NCI-H2196 treated with DMSO at 0.1 percent for 48 hours (cell line): ENCODE measurements around the gene MTHFSD.

ENCODE experiments used
- DNase-seq: peaks from one replicate; lab custom pipeline; 2025; ENCODE audit not compliant: unreplicated experiment; lab: John Stamatoyannopoulos, UW

The MTHFSD gene

GRCh38 chr16:86555704-86556075 is 655 bp upstream of the MTHFSD start:
- DNase-seq, result no peak

- no peak for DNase-seq
Measured at GRCh38 chr16:86554599-86554916, 477 bp downstream of the MTHFSD start.

DNA sequence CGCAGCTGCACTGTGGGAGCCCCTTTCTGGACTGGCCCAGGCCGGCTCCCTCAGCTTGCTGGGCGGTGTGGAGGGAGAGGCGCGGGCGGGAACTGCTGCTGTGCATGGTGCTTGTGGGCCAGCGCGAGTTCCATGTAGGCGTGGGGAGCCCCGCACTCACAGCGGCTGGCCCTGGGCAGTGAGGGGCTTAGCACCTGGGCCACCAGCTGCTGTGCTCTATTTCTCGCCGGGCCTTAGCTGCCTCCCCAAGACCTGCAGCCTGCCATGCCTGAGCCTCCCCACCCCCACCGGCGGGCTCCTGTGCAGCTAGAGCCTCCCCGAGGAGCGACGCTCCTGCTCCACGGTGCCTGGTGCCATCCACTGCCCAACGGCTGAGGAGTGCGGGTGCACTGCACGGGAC is 1.7 kb downstream of the MTHFSD start:
- DNase-seq, result no peak

DNA sequence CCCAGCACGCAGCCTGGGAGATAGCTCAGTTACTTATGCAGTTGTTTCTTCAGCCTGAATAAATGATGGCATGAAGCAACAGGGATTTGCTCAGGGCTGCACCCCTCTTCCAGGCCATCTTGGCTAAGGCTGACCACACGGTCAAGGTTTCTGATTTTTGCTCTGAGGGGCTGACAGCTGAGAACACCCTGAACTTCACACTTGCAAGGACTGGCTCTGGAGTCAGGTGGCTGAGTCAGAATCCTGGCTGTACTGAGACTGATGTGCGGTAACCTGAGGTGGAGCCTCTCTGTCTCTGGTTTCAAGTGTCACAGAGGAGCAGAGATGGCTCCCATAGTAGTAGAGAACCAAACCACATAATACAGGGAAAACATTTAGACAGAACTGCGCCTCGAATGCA is 4.8 kb downstream of the MTHFSD start:
- DNase-seq, result no peak

DNA sequence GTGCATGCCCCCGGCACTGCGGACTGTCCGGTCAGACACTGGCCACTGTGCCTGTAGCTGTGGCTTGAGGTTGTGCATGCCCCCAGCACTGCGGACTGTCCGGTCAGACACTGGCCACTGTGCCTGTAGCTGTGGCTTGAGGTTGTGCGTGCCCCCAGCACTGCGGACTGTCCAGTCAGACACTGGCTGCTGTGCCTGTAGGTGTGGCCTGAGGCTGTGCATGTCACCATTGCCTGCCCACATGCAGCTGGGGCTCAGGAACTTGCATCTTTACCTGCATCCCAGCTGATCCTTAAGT is 5.2 kb downstream of the MTHFSD start:
- no peak for DNase-seq

DNA sequence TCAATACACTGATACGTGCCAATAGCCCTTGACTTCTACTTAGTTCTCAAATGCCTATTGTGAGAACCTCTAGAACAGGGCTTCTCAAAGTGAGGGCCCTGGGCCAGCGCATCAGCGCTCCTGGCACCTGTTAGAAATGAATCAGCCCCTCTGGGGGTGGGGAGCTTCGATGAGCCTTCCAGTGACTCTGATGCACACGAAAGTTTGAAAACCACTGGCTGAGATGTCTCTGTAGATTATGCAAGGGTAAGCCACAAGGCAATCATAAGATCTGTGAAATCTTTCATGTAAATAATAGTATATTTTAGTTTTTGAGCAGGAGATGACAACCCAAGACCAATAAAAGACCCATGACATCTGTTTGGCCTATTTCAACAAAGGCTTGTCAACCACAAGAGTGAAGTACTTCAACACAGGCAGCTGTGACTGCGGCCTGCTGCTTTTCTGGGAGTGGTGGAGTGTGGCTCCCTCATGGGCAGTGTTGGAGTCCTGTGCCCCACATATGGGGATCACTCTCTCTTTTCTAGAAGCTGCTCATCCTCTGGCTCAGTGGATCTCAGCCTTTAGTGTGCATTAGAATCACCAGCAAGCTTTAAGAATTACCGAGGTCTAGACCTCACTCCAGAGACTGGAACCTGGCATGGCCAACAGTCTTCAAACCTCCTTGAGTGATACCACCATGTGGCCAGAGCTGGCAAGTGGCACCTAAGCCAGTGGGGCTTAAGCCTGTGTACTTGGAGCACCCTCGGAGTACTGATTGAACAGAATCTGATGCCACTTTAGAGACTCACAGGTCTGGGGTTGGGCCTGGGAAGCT is 5.8 kb downstream of the MTHFSD start:
- DNase-seq, result no peak

GRCh38 chr16:86547286-86547685 is 7.7 kb downstream of the MTHFSD start:
- DNase-seq, result no peak

DNA sequence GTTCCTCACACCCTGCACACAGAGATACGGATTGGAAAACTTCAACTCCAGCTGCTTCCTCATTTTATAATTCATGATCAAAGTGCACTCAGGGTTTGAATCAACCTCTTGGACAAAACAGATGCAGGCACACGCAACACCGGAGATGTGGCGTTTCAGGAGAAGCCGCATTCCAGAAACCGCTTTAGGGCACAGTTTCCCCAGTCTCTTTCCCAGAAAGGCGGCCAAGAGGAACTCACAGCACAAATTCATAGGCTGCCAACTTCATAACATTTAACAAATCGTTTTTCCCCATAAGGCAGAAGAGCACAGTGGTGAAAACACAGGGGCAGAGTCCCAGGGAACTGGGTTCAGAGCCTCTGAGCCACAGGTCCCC is 8.4 kb downstream of the MTHFSD start:
- no peak for DNase-seq

- DNase-seq, result no peak
Measured at GRCh38 chr16:86545954-86546637, 8.9 kb downstream of the MTHFSD start.

DNA sequence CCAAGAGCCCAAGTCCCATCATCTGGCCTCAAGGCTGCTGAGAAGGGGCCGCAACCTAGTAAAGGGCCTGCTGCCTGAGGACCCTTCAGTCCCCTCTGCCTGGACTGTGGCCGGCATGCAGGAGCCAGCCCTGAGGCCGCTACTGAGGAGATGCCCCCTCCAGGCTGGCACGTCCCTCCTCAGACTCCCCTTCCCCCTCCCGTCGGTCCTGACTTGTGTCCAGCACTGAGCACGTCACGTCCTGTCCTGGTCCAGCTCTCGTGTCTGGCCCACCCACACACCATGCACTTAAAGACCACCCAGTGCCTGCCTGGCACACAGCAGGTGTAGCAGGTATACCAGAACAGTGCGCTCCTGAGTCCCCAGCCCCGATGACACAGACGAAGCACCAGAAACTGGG is 9.6 kb downstream of the MTHFSD start:
- no peak for DNase-seq

- no peak for DNase-seq
Measured at GRCh38 chr16:86542756-86543750, 12.0 kb downstream of the MTHFSD start.

DNA sequence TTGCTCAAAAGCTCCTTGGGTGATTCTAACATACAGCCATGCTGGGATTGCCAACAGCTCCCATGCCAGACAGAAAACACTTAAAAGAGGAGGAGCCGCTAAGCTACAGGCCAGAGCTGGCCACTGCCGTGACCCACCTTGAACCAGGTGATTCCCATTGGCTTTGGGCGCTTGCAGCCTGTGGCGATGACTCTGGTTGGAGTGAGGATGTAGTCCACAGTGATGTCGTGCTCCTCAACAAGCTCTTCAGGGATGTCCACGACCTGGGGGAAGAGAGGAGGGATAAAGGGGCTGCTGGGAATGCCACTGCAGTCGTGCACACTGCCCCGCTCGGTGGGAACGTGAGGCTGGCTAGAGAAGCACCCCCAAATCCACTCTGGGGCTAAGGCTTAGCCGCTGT is 13.5 kb downstream of the MTHFSD start:
- no peak for DNase-seq

DNA sequence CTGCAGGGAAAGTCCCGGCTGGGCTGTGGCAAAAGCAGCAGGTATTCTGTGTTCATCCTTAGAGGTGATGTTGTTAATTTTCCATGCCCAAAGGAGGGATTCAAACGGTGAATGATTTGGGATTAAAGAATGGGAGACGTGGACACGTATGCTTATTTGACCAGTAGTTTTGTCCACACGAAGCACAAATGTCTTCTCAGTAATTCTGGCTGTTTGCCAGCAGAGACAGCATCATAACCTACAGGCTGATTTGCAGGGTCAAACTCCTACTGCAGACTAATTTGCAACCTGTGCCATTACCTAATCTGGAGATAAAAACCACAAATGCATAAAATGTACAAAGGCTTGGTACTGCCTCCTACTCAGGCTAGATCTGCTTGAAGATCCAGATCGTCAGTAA is 14.1 kb downstream of the MTHFSD start:
- no peak for DNase-seq

DNA sequence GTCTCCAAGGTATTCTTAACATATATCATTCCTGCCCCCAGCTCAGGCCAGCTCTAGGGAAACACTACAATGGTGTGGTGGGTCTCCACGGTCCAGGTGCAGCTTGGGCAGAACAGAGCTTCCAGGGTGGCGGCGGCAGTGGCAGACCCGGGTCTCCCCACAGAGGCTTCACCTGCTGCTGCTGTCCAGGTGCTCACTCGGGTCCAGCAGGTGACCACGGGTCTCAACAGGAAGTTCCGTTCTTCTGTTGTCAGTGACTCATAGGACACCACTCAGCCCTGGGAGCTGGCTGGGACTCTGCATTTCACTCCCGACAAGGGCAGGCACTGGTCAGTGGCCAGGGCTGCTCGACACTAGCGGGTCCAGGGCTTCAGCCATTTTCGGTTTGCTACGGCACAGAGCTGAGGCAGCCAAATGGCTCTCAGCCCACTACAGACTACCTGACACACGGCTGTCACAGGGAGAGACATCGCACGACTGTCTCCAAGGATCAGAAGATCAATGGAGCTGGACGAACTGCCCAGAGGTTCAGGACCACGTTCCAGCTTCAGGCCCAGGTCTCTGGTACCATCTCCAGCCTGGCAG is 16.7 kb downstream of the MTHFSD start:
- no peak for DNase-seq

DNA sequence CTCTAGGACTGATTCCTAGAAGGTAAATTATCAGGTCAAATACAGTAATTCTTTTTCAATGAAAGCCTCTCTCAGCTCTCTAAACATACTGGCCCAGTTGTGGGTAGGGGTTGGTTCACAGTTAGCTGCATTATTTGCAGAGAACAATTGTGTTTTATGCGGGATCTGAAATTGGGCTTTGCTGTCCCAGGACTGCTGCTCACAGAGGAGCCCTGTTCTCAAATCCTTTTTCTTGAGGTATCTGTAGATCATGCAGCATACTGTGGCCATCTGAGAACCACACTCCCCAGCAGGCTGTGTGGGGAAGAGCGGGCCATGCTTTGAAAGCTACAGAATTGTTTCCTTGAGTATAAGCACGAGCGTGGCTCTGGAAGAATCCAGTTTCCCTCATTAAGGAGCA is 17.5 kb downstream of the MTHFSD start:
- DNase-seq, result no peak

GRCh38 chr16:86536621-86537020 is 18.4 kb downstream of the MTHFSD start:
- DNase-seq, result no peak

DNA sequence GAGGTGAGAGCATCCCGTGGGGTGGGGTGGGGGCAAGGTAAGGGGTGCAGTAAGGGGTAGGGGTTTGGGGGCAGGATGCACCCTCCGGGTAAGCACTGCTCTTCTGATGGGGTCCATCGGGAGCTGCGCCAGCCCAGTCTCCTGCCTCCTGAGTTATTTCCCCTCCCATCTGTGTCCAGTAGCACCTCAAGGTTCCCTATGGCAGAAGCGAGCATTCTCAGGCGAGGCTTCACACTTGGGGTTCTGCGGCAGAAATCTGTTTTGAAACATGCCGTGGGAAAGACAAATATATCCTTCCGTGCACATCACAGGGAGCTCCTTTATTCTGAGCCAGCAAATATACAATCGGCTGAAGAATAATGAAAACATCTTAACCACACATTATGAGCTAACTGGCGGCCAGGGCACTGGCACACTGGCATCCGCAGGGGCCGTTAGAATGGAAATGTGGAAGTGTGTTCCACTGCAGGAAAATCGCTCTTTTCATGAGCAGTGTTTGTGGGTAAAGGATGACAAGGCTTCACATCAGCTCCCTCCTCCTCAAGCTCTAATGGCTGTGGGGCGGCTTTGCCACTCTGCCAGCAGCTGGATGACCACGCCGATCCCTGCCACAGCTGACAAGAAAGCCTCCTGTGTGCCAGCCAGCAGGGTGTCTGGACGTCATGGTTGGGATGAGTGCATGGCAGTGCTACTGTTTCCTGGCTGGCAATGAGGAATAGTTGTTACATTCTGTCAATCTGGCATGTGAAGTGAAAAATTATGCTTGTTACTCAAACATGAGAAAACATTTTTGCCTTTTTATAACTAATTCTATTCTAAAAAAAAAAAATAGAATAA is 20.0 kb downstream of the MTHFSD start:
- DNase-seq, result no peak

GRCh38 chr16:86533767-86534351 is 21.2 kb downstream of the MTHFSD start:
- DNase-seq, result no peak

DNA sequence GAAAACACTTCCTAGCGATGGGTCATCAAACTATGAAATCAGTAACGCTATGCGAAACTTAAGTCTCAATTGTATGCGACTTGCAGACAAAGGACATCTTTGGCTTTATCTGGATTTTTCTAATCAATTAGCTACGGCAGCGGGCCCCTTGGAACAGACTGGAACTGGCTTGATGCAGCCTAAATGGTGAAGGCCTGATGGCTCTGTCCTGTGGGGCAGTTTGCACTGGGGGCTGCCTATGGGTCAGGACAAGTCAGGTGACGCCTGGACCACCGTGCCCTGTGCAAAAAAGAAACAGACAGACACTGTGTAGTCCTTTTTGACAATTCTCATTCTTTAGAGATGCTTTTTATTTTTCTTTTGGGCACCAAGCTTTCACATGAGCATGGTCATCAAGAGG is 22.0 kb downstream of the MTHFSD start:
- no peak for DNase-seq

GRCh38 chr16:86532526-86532815 is 22.6 kb downstream of the MTHFSD start:
- DNase-seq, result no peak
